Stimulated activated CD4-positive, alpha-beta T cell treated with anti-CD3 and anti-CD28 coated beads, Interleukin-12 subunit alpha, Interleukin-12 subunit beta, amount 100 ng/mL, for 48 hours (primary cell): ENCODE data around the gene ANKRD13B.

ENCODE experiments used
- DNase-seq, 3 donors: peaks; one replicate each; pipeline ENCODE4 v3.0.0-alpha.2; 2020; ENCODE audit warnings: low read depth in 2 of 3, low spot score in 1 of 3

The ANKRD13B gene

DNA sequence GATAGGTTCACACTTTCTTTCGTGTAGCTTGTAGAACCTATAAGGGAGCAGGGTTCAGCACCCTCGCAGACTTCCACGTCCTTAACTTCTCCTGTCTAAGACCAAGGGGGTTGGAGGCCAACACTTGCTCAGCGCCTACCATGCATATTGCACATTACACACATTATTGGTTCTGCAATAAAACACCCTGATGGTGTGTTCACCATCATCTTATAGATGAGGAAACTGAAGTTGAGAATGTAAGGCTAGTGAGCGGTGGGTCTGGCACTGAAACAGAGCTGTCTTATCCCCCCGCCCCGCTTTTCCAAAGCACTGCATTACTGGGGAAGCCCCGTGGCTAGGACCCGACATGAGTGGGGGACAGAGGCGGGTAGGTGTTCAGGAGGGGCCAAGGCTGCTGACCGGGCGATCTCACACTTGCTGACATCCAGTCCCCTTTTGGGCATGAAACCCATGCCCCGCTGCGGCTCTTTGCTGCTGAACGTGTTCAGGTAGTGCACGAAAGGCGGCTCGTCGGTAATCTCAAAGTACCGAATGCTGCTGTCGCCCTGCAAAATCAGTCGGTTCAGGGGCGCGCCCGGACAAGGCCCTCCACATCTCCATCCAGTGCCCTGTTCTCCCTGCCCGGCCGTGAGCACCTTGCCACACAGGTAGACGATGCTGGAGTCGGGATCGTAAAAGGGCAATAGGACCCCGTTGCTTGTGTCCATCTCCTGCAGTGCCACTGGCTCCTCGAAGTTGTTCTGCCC lies 23.5 kb downstream of the ANKRD13B start:
- no peak for DNase-seq

DNA sequence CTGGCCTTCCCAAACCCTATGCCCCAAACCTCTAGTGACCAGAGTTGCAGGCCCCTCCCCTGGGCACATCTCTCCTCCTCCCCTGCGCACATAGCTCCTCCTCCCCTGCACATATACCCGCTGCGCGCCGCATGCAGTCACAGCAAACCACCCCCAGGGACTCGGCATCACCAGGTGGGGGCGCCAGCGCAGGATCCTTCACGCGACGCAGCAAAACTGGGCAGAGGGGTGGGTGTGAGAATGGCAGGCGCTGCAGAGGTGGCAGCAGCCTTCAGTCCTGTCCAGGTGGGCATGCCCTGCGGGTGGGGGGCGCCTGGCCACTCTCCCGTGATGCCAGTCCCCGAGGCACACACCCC lies 24.2 kb downstream of the ANKRD13B start:
- peak; percentile 87 to 89 (median 89) for DNase-seq

DNA sequence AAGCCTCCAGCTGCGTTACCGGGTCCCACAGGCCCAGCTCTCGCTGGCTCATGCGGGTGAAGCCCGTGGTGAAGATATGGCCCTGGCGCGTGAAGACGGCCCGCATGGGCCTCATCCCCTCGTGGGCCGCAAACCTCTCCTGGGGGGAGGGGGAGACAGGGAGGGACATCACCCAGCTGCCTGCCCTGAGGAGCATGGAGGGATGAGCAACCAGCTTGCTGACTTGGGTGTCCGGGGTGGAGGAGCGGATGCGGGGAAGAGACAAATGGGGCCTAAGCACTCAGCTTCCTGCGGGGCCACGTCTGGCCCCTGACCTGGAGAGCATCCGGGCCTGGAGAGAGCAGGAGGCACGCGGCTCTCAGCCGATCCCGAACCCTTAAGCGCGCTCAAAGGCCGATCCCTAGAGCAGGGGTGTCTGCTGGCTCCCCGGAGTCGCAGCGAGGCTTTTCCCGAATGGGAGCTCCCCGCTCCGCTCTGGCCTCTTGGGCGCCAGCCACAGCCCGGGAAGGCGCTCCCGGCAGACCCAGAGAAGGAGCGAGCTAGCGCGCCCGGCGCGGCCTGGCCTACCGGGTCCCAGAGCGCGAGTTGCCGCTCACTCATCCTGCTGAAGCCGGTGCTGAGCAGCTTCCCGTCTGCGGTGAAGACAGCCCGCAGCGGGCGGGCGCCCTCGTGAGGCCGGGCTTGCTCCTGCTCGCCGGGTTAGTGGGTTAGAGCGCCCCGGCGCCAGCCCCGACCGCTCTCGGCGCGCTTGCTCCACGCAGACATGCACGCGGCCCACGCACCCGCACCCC lies 24.7 kb downstream of the ANKRD13B start:
- peak; percentile 78 to 84 (median 83) for DNase-seq

DNA sequence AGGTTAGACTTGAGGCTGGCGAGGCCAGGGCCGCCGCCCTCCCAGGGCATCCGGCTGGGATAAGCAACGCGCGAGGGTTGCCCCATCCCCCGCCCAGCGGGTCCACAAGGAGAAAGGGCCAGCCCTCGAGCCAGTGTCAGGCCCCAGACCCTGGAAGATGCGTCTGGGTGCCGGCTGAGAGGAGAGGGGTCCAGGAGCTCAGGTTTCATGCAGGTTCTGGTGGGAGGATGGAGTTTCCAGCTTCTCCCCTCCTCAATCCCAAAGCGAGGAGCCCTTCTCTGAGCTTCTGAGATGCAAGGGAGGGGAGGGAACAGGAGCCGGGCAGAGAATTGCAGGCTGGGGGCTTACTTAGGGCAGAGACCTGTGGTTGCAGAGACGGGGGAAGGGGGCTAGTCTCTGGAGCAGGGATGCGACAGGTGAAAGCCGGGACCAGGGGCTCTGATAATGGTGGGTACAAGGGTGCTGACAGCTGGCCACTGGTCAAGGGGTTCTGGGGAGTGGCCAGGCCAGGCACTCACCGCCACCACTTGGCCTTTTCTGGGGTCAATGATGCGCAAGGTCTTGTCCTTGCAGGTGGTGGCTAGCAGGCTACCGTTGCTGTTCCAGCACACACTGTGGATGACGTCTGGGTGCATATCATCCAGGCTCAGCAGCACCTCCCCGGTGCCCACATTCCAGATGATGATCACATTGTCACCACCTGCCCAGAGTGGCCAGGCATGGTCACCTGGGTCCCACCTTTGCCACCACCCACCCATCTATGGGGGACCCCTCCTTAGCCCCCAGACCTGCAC lies 25.5 kb downstream of the ANKRD13B start:
- no peak for DNase-seq

DNA sequence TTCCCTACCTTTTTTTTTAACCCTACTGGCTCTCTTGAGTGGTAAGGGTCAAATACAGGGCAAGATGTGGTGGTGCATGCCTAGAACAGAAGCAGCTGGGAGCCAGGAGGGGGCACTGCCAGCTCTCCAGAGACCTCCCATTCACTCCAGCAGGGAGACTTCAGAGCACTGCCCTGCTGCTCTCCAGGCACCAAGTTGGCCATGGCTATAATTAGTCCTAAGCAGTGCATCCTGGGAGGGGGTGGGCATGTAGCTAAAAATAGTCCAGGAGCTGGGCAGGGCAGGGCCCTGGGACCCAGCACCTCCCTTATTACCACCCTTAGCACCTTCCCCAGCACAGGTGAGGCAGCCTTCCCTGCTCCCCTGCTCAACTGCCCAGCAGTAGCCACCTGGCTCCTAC lies 26.3 kb downstream of the ANKRD13B start:
- DNase-seq = no peak

DNA sequence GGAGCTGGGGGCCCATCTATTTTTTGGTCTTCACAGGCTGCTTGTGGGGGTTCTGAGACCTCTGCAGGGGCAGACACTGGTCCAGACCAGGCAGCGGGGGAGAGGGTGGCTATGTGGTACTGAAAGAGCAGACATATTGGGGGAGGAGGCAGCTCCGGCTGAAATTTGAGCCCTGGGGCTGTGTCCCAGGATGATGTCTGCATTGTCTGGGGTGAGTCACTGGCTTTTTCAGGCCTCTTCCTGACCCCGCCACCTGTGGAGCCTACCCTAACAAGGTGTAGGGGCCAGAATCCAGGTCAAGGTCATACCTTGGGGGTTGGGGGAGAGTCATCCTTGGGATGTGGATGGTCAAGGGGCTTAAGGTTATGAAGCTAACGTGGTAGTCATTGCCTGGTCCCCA lies 27.3 kb downstream of the ANKRD13B start:
- DNase-seq = no peak

DNA sequence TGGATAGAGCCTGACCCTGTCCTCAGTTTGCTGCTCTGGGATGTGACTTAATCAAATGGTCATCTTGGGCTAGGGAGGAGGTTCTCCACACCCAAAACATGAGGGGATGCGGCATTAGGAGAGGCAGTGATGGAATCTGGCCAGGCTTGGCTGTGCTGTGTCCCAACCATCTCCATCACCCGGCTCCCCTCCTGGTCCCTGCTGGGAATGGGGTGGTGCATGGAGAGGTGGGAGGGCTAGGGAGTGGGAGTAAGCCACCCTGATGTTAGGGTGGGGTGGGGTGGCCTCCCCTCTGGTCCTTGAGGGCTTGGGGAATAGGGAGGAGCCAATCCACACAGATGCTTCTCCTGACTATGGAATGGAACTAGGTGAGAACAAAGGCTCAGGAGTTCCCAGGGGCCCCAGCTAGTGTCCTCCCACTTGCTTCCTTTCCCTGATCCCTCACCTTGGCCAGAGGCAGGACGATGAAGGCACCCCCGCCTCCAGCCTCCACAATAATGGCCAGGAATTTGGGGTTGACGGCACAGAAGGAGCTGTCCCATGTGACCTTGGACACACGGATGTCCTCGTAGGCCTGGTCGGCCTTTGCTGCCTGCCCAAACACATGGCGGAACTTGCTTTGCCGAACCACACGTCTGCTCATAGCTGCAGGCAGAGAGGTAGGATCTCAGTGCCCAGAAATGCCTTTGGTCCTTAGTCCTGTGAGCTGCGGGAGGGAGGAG lies 28.0 kb downstream of the ANKRD13B start:
- DNase-seq = no peak

DNA sequence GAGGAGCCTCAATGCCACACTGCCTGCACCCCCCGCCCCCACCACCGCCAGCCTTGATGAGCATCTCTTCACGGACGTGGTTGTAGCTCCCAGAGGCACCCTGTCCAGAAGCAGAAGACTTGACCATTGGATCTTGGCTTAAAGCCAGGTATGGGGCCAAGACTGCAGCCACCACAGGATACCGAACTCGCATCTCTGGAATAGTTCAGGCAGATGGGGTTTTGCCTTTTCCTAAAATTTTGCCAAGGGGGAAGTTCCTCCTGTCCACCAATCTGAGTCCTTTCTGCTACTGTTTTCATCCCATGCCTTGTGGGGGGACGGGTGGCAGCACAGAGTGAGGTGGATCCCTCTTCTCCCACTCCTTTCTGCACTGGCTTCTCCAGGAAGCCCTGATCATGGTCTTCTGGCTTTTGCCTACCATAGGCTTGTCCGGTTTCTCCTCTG lies 28.8 kb downstream of the ANKRD13B start:
- DNase-seq = no peak

DNA sequence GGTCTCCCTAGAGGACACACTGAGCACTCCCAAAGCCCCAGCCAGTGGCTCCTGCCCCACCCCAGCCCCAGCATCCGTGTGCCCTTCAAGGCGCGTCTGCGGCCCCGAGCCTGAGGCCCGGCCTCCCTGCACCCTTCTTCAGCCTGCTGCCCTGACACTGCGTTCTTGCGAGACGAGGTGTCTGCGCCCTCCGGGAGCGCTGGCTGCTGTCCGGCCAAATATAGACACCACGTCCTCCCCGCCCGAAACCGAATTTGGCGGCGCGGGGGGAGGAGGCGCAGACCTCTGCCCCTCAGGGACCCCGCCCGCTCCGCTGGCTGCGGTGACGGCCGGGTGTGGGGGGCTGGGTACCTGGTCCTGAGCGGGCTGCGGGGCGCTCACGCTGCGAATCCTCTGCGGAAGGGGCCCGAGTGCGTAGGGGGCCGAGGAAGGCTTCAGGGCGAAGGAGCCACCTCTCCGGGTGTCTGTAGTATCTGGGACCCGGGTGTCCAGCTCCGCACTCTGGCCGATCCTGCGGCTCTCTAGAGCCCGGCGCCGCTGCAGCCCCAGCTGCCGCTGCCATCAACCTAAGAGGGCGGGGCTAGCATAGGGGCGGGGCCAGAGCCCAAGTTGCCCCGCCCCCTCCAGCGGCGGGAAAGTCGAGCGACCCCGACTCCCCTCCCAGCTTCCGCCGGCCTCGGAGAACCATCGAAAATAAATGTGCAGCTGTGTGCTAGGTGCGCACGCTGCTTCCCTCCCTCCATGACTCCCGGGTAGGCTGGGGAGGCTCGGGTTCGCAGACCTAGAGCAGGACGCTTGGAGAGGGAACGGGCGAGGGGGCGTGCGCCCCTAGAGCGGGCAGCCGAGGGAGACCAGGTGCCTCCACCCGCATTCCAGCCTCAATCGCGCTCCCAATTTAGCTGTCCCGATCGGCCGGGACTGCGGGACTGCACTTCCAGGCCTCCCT lies 29.7 kb downstream of the ANKRD13B start, which contains the start of gene CORO6:
Gene CORO6 (minus strand): TSS at position 576 of the 946 bp plus-strand sequence. CDS start 1,491 bp downstream, outside the sequence.
- DNase-seq = peak in 1 of 3 donors; percentile 64

DNA sequence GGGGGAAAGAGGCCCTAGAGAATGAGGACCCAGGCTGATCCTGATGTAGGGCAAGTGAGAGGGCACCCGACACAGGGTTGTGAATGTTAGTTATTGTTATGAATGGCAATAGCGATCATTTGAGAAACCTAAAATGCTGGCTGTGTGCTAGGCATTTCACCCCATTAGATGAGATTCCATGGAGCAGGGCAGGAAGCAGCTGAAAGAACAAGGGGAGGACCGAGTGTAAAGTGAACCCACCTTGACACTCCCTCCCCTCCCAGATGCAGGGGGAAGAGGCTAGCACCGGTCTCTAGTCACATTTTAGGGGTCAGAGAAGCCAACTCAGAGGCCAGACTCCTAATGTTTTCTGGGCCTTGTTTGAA lies 30.3 kb downstream of the ANKRD13B start:
- DNase-seq = no peak

DNA sequence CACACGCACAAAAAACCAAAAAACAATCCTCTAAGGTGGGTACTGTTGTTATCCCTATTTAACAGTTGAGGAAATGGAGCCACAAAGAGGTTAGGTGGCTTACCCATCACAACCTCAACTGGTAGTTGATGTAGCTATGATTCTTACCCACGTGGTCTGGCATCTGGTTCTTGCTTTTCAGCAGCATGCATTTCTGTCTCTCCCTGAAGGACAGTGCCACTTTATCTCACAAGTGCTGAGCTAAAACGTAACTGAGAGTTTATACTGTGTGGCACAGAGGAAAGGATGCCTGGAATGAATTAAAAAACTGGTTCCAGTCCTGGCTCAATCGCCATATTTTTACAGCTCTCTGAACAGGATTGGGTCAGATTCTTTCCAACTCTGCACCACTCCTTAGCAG lies 31.7 kb downstream of the ANKRD13B start:
- no peak for DNase-seq

DNA sequence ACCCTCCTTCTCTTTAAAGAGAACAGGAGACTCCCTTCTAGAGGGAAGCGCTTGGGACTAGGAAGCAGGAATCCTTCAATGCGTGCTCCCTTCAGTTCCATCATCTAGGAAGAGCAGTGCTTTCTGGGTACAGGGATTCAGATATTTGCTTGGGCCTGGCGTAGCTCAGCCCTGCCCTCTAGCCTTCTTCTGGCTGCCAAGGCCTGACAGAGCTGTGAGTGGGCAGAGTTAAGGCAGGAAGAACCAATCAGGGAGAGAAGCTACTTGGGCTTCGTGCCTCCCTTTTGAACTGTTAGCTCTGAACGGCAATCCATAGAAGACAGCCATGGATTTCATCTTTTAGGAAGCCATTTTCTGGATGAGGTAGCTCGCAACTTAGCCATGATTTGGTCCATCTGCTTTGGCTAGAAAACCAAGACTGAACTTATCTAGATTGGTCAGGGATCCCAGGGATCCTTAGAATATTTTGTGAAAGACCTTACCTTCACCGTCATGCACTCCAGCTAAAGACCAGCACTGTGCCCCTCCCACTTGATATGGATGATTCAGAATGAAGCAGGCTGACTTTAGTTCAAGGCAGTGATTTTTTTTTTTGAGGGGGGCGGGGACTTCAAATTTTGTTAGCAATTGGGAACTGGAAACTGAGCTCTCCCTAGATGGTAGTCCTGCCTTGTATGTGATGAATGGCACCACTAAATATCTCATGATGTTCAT lies 32.3 kb downstream of the ANKRD13B start:
- no peak for DNase-seq

DNA sequence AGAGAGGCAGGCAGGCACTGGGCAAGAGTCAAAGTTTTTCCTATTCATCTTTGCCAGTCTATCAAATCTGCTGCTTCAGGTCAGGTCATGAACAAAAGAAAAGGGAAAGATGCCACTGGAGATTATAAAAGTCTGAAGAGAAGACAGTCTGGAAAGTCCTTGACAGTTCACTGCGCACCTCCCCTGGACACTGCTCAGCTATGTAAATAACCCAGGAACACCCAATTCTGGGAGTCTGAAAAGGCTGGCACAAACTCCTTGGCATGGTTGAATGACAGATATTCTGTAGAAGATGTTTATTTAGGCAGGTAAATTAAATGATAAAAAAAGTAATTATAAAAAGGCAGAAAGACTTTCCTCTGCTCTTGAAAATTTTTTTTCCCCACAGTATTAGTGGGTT lies 35.0 kb downstream of the ANKRD13B start:
- DNase-seq = no peak

DNA sequence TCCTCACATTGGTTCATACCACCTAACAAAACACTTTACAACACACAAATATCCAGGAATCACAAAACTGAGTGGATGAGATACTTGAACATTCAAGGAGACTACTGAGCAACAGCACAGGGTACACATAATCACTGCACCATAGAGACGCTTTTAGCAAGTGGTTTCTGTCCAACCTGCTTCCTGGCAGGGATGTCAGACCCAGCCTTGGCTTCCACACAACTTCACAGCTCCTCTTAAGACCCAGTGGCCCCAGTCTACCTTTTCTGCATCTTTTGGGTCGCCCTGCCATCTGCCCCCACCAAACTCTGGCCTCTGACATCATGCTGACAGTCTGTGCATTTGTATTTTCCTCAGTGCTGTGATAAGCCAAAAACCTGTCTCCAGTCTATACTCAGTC lies 35.7 kb downstream of the ANKRD13B start:
- DNase-seq = no peak

DNA sequence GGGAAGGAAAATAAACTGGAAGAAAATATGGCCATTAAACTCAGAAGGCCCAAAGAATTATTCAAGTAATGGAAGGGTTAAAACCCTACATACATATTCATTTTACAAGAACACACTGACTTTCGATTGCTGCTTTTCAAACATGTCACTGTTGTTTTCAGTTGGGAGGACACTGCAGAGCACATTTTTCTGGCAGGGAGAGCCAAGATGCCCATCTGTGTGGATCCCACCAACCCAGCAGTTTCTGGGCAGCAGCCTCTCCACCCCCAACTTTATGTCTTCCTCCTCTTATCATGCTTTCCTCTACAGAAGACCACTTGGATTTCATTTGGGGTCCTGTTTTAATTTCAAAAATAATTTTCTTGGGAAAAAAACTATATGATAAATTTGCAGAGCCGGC lies 36.9 kb downstream of the ANKRD13B start:
- DNase-seq = no peak

DNA sequence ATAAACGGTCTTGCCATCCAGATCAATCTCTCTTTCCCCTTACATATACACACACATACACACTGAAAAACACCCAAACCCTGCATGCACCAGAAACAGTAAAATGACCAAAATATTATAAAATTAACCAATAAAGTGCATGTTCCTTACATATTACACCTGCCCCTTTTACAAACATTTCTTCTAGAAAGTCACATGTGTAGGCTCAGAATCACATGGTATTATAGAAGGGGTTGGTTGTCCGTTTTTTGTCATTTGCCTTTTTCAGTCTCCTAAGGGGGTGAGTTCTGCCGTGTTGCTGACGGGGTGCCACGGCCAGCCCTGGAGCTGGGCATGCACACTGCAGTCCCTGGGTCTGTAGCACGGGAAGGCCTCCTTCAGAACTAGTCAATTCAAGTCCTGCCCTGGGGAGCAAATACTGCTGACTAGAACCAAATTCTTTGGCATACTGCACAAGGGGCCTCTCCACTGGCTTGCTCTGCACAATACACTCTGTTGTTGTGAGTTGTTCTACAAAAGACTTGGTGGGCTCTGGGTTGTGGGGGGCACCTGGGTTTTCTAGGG lies 37.8 kb downstream of the ANKRD13B start:
- DNase-seq = no peak

DNA sequence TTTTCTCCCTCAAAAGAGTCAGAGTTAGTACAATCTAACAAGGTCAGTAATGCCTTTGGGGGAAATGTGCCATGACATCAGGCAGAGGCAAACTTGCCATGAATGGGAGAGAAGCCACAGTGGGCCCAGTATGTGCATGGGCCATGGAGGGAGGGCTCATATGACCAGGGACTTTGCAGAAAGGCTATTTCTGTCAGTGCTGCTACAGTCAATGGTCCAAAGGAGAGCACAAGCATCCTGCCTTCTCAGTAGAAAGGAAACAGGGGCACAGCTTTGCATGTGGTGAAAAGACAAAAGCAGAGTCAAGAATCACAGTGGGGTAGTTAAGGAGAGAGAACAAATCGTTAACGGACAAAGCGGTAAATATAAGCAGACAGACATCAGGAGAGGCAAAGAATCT lies 41.0 kb downstream of the ANKRD13B start:
- no peak for DNase-seq

DNA sequence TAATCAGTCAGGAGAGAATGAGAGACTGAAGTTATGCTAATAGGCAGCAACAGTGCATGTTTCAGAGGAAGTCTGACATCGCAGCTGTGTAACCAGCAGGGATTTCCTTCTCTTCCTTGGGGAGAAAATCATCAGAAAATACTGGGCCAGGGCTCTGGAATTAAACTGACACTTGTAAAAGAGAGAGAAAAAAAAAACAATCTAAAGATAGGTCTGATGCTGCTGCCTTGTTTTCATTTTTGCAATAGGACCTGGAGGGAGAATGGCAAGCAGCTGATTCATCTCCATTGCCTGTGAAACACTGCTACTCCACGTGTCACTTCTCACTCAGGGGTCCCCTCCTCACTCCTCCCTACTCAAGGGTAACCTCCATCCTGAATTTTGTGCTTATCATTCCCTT lies 47.5 kb downstream of the ANKRD13B start:
- no peak for DNase-seq
